COLO668 (cell line): ENCODE data around the gene KDM6A.
"Not testable (repeated sequence)": the region's sequence is repeated elsewhere in the genome, so short reads cannot be mapped to it uniquely, and the experiment has no call there.

Experiments
- DNase-seq: peaks from one replicate; lab custom pipeline; 2025; ENCODE audit not compliant: unreplicated experiment; lab: John Stamatoyannopoulos, UW

The KDM6A gene

DNA sequence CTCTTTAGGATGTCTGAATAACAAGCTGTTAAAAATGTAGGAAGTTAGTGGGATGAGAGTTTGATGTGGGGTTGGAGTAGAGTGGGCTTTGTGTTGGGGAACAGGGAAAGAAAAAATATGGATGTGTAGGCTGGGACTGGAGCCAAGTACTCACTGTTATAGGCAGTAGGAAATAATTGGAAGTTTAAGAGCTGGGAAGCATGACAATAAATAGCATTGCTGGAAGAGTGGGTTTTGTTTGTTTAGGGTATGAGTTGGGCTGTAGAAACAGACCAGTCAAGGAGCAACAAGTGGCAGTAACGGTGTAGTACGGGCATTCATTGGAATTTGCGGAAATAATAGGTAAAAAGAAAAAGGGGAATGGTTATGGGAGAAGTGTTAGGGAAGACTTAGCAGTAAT, 81.6 kb downstream of the KDM6A start:
- no peak for DNase-seq

DNA sequence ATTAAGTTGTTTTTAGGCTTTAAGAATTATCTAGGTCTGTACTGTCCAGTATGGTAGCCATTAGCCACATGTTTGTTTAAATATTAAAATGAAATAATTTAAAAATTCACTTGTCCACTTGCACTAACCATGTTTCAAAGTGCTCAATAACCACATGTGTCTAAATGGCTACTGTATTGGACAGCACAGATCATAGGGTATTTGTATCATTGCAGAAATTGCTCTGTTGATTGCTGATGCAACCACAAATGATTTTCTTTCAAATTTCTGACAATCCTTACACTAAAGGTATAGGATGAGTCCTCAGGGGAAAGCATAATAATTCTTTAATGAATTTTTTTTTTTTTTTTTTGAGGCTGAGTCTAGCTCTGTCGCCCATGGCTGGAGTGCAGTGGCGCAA, 84.9 kb downstream of the KDM6A start:
- DNase-seq = no peak

- no peak for DNase-seq
Measured at GRCh38 chrX:44958480-44958879, 85.5 kb downstream of the KDM6A start.

GRCh38 chrX:44961817-44962607, 89.0 kb downstream of the KDM6A start:
- no peak for DNase-seq

DNA sequence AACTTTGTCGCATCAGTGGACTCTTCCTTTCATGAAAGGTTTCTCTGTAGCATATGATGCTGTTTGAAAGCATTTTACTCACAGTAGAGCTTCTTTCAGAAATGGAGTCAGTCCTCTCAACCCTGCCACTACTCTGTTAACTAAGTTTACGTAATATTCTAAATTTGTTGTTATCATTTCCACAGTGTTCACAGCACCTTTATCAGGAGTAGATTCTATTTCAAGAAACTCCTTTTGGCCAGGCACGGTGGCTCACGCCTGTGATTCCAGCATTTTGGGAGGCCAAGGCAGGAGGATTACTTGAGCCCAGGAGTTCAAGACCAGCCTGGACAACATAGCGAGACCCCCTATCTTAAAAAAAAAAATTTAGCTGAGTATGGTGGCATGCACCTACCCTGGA, 90.0 kb downstream of the KDM6A start:
- no peak for DNase-seq

DNA sequence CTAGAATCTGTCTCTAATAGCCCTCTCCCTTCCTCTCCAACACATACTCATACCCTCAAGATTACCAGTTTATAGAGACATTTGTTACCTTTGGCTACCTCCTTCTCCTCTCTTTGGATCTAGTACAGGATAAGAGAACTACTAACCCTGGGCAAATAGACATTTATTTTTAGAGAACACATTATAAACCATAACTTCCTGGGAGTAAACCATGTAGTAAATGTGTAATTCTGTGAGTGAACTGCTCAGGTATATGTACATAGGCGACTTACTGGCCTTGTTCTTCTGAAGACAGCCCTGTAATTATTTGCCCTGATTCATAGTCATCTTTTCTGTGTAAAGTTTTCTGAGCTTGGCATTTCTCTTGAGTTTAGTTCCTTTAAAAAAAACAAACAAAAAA, 94.2 kb downstream of the KDM6A start:
- DNase-seq = no peak

- no peak for DNase-seq
Measured at GRCh38 chrX:44970709-44971108, 97.7 kb downstream of the KDM6A start.

DNA sequence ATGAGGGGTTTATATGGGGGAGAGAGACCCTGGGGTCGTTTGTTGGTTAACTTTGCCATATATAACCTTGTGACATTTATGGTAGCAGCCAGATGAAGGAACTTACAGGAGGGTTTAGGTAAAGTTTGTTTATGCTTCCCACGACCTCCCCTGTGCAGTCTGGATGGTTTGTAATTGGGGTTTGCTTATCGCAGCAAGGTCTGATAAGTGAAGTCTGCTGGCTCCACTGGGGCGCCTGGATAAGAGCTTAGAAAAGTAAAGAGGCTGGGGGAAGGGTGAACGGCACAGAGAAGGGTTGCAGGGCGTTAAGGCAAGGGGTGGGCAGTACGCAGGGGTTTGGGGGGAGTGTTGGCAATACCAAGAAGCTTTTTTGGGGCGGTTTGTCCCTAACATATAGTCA, 98.7 kb downstream of the KDM6A start:
- DNase-seq = no peak

GRCh38 chrX:44972132-44972531, 99.1 kb downstream of the KDM6A start:
- DNase-seq = no peak

DNA sequence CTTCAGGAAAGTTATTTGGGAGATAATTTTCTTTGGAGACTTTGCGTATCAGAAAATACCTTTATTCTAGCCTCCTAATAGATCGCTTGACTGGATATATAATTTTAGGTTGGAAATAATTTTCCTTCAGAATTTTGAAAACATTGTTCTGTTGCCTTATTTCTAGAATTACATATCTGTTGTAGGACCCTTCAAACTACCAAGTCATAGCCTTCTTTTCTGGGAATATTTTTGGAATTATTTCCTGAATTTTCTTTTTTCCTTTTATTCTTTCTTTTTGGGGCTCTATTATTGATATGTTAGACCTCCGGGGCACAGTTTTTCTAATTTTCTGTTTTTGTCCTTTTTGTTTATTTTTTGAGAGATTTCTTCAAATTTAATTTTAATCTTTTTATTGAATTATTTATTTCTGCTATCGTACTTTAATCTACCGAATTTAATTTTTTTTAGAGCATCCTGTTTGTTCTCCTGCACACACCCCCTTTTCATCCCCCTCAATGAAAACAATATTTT, 100.5 kb downstream of the KDM6A start:
- no peak for DNase-seq

DNA sequence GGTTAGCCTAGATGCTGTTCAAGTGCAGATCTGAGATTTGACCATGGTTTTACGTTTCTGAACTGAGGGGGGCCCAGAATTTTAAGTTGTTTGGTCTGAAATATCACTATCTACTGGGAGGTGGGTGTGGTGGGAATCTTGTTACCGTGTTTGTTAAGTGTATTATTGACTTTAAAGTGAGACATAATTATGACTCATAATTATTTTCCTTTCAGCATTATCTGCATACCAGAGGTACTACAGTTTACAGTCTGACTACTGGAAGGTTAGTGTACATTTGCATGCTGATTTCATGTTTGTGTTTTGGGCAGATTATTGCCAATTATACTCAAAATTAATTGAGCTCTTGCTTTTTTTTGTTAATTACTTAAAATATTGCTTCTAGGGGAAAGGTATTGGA, 101.5 kb downstream of the KDM6A start:
- no peak for DNase-seq

DNA sequence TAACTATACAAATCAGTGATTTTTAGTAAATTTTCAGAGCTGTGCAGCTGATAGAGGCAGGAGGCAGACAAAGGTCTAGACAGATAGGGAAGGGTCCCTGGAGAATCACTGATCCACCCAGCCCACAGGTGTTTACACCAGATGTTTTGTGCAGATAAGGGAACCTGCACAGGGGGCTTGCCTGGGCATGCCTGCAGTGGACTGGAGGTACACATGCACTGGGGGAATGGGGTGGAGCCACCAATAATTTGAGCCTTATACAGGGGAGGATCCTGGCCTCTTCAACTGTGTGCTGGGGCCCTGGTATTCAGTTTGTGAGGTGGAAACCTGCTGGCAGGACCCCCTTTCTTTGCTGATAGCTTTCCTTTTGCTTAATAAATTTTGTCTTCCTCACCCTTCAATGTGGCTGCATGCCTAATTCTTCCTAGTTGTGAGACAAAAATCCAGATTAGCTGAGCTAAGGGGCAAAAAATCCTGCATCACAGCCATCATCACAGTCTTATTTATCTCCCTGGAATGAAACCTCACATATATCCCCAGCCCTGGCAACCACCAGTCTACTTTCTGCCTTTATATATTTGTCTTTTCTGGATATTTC, 102.8 kb downstream of the KDM6A start:
- DNase-seq = no peak

DNA sequence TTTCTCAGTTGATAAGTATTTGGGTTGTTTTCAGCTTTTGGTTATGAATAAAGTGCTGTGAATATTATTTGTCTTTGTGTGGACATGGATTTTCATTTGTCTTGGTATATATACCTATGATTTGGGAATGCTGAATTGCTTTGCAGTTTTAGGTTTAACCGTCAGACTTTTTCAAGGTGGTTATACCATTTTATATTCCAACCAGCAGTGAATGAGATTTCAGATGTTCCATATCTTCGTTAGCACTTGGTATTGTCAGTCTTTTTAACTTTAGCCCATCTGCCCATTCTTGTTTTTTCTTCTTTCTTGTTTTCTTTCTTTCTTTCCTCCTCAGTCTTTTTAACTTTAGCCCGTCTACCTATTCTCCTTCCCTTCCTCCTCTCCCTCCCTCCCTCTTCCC, 106.0 kb downstream of the KDM6A start:
- no peak for DNase-seq

- DNase-seq = no peak
Measured at GRCh38 chrX:44980403-44980802, 107.4 kb downstream of the KDM6A start.

- DNase-seq = no peak
Measured at GRCh38 chrX:44980883-44981282, 107.9 kb downstream of the KDM6A start.

DNA sequence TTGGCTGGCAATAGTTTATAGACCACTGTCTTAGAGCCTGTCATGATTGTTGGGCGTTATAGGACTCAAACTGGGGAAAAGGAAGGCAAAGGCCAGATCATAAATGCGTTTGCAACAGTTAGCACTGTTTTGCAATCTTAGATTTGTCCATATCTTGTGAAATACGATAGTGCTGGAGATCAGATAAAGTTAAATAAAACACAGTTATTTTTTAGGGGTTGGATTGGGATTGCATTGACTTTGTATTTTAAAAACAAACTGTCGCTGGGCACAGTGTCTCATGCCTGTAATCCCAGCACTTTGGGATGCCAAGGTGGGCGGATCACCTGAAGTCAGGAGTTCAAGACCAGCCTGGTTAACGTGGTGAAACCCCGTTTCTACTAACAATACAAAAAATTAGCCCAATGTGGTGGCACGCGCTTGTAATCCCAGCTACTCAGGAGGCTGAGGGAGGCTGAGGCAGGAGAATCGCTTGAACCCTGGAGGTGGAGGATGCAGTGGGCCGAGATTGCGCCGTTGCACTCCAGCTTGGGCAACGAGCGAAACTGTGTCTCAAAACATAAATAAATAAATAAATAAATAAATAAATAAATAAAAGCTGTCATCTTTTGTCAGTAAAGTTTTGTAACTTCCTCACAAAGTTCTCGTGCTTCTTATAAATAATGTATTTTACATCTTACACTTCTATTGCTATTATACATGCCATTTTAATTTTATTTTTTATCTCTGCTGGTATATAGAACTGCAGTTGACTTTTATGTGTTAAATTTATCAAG, 117.2 kb downstream of the KDM6A start:
- DNase-seq = no peak

- DNase-seq = no peak
Measured at GRCh38 chrX:44992775-44993174, 119.8 kb downstream of the KDM6A start.

DNA sequence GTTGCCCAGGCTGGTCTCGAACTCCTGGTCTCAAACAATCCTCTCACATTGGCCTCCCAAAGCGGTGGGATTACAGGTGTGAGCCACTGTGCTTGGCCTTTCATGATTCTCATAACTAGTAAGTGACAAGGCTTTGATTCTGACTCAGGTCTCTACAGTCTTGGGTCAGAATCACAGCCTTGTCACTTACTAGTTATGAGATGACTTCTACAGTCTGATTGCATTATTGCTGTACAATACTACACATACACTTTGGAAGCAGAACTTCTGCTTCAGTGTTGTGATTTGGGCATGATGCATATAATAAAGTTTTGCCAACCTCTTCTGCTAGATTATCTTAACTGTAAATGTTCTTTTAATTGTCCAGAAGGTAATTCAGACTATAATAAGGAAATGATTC, 123.3 kb downstream of the KDM6A start:
- DNase-seq = no peak

- no peak for DNase-seq
Measured at GRCh38 chrX:44997282-44997812, 124.4 kb downstream of the KDM6A start.

DNA sequence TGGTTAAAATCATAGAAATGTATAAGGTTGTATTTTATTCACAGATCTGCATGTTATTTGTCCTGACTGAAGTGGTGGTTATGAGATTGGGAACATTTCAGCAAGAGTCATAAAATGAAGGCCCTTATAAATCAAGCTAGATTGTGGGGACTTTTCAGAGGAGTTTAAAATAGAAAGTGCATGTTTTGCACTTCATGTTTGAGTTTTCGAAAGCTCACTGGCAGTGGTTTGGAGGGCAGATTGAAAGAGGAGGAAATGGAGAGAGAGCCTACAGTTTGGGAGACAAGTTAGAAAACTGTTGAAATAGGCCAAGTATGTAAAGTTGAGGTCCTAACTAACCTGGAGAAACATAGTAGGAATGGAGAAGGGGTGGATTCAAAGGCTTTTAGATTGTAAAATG, 124.9 kb downstream of the KDM6A start:
- DNase-seq = no peak

DNA sequence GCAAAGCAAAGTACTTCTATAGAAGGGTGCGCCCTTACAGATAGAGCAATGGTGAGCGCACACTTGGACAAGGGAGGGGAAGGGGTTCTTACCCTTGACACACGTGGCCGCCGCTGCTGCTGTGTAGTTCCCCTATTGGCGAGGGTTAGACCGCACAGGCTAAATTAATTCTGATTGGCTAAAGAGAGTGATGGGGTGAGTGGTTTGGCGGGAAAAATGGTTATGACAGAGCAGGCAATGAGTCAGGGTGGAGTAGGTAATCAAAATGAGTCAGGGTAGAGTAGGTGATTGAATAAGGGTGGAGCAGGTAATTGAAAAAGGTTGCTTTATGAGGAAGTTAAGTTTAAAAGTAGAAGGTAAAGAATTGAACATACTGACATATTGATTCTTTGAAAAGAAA, 126.2 kb downstream of the KDM6A start:
- not testable (repeated sequence) for DNase-seq

GRCh38 chrX:44999872-45000271, 126.9 kb downstream of the KDM6A start:
- DNase-seq = not testable (repeated sequence)
